GM23248 (cell line): ENCODE measurements around the gene SINHCAF.

Experiments used
- EZH2 ChIP-seq: fragments of 200-600 bp; sonication (generic); IDR thresholded peaks from 2 replicates; pipeline ENCODE4 v1.6.1; 2018; ENCODE audit warnings: antibody characterized with exemption, mild to moderate bottlenecking; ENCODE audit not compliant: insufficient read depth, poor library complexity, severe bottlenecking
- EZH2phosphoT487 ChIP-seq: fragments of 200-600 bp; sonication (generic); IDR thresholded peaks from 2 replicates; pipeline ENCODE4 v1.6.1; 2018; ENCODE audit warnings: antibody characterized with exemption, moderate library complexity, mild to moderate bottlenecking, low read depth; ENCODE audit not compliant: insufficient read depth

DNA sequence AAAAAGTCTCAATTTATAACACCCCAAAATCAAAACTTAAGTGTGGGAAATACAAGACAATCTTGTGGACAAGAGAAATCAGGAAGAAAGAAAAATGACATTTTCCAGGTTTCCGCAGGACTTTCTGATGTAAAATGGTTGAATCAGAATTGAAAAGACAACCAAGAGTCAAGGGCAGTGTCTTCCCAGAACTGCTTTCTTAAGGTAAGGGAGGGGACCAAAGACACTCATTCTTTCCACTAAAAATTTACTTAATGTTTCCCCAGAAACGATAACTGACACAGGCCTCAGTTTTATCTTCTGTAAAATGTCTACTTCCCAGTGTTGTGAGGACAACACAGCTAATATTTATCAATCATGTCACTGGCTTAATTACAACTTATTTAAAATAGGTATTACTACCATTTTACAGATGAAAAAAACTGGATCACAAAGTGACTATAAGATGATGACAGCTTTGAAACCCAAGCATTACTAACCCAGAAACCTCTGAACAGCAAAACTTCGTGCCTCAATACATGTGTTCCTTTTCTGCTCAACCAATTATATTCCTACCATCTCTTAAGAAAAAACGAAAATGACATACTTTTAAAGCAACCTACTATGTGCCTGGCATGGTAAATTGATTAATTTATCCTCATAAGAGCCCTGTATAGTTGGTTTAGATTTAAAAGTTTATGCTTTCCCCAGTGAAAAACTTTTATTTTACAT is 4.6 kb downstream of the SINHCAF start:
- TF ChIP-seq EZH2 (no peak), EZH2phosphoT487 (no peak)
